GM03348 (cell line): Measurements from ENCODE around the gene MGAT5B.

Experiments used
- DNase-seq: peaks from one replicate; pipeline ENCODE4 v3.0.0; 2012; ENCODE audit warnings: low spot score

Gene MGAT5B

GRCh38 chr17:76927982-76928381, 59.8 kb downstream of the MGAT5B start:
- DNase-seq = no peak

DNA sequence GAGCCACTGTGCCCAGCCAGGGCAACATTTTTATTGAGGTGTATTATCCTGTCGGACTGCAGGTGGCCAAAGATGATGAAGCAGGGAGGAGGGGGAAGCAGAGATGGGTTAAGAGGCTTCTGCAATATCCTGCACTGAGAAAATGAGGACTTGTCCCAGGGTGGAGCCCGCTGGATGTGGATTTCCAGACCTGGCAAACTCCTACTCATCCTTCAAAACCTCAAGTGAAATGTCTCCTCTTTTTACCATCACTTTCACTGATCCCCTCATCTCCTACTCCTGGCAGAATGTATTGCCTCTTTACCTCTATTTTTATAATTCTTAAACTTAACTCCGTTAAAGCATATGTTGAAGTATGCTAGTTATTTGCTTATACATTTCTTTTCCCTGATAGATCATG, 60.9 kb downstream of the MGAT5B start:
- no peak for DNase-seq

GRCh38 chr17:76929601-76930000, 61.4 kb downstream of the MGAT5B start:
- DNase-seq = no peak

GRCh38 chr17:76930107-76930506, 61.9 kb downstream of the MGAT5B start:
- DNase-seq = no peak

GRCh38 chr17:76932402-76933333, 64.5 kb downstream of the MGAT5B start:
- no peak for DNase-seq

- no peak for DNase-seq
Measured at GRCh38 chr17:76934561-76935320, 66.5 kb downstream of the MGAT5B start.

GRCh38 chr17:76935331-76935730, 67.1 kb downstream of the MGAT5B start:
- DNase-seq = no peak

GRCh38 chr17:76937238-76937637, 69.0 kb downstream of the MGAT5B start:
- no peak for DNase-seq

GRCh38 chr17:76938009-76938408, 69.8 kb downstream of the MGAT5B start:
- no peak for DNase-seq

GRCh38 chr17:76940295-76940694, 72.1 kb downstream of the MGAT5B start:
- DNase-seq = no peak

DNA sequence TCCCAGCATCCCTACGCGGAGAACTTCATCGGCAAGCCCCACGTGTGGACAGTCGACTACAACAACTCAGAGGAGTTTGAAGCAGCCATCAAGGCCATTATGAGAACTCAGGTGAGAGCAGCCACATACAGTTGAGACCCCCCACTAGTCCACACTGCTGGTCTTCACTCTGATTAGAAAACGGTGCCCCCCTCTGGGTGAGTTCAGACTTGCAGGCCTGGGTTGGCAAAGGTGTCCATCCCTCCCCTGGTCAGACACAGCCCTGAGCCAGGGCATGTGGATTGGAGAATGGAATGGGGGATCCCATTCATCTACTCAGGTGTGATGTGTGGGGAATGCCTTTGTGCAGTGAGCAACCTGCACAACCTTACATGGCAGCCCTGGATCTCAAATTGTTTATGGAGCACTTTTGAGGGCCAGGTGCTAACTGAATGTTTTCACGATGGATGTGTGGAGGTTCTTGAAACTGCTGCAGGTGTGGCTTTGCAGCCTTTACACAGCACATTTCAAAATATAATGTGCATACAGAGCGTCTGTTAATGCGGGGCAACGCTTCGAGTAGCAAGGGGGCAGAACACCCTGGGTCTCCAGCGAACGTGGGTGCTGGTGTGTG, 72.6 kb downstream of the MGAT5B start:
- DNase-seq = no peak

GRCh38 chr17:76943202-76943601, 75.0 kb downstream of the MGAT5B start:
- DNase-seq = no peak

GRCh38 chr17:76943781-76944213, 75.6 kb downstream of the MGAT5B start:
- DNase-seq = no peak

- DNase-seq = no peak
Measured at GRCh38 chr17:76944477-76944876, 76.3 kb downstream of the MGAT5B start.

GRCh38 chr17:76946111-76946771, 78.0 kb downstream of the MGAT5B start:
- DNase-seq = no peak

DNA sequence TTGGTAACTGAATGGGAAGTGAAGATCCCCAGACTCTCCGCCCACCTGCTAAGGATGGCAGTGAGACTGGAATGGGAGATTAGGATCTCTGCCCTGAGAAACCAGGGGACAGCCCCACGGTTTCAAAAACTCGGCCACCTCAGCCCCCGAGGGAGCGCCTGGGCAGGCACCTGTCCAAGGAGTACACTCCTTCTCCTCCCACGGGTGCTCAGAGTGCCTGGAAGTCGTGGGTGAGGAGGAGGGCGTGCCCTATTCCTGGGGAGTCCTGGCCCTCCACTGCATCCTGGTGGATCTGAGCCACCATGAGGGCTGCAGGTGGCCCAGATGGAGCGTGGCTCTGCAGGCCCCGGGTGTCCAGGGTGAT, 78.5 kb downstream of the MGAT5B start:
- DNase-seq = no peak

DNA sequence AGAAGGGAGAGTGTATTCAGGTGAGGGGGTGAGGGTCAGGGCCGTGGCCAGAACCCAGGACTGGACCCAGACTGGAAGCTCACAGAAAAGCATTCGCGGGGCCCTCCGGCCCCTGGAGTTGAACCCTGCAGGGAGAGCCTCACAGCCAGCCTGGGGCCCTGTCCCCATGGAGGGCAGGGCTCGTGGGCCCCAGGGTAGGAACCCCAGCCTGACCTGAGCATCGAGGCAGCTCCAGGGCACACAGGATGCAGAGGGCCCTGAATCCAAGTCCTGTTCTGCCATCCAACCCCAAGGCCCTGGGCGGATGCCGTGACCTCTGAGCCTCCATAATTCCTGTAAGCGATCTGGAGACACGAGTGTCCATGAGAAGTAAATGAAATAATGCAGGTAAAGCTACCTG, 79.1 kb downstream of the MGAT5B start:
- DNase-seq = no peak

DNA sequence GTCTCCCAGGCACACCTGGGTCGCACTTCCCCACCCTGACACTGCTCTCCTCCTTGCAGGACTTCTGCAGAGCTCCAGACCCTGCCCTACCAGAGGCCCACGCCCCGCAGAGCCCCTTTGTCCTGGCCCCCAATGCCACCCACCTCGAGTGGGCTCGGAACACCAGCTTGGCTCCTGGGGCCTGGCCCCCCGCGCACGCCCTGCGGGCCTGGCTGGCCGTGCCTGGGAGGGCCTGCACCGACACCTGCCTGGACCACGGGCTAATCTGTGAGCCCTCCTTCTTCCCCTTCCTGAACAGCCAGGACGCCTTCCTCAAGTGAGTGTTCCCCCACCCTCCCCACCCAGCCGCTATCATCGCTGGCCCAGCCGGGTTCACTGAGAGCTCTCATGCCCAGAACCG, 79.6 kb downstream of the MGAT5B start:
- no peak for DNase-seq

DNA sequence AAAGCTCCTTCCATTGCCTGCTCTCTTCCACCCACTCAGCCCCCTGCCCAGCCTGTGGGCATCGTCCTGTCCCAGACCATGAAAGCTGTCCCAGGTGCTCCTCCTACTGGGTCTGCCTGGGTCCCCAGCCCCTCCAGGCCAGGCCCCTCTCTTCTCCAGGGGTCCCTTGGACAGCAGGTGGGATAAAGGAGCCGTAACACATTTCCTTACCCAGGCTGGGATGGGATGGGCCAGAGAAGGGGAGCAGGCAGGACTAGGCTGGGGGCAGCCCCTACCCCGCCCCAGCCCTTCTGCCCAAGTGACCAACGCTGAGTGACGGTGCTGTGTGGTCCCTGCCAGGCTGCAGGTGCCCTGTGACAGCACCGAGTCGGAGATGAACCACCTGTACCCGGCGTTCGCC, 80.1 kb downstream of the MGAT5B start:
- no peak for DNase-seq

DNA sequence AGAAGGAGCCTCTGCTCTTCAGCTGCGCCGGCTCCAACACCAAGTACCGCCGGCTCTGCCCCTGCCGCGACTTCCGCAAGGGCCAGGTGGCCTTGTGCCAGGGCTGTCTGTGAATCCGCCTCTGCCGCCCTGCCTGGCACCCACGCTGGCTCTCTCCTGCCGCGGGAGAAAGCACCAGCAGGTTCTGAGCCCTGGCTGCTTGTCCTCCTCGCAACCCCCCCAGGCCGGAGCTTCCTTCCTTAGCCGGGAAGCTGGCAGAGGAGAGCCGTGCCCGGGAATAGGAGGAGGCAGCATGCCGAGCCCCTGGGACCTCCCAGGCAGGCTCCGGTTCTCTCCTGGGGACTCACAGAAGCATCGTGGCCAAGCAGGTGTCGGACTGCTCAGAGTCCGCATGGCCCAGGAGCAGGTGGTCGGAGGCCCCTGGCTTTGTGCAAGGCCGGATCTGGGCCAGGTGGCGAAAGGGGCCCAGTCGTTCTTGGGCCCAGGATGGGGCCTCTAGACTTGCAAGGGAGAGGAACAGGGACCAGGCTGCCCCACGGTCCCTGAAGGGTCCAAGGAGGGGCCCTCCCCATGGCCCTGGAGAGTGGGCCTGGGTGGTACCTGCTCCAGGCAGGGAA, 80.6 kb downstream of the MGAT5B start:
- no peak for DNase-seq

GRCh38 chr17:76949913-76950695, 81.9 kb downstream of the MGAT5B start:
- no peak for DNase-seq
